COLO668 (cell line): Measurements from ENCODE around the gene STARD6.
"Not testable (repeated sequence)": the region's sequence is repeated elsewhere in the genome, so short reads cannot be mapped to it uniquely, and the experiment has no call there.

Experiments
- DNase-seq: peaks from one replicate; lab custom pipeline; 2025; ENCODE audit not compliant: unreplicated experiment; lab: John Stamatoyannopoulos, UW

STARD6 gene

GRCh38 chr18:54338230-54338629, 19.4 kb downstream of the STARD6 start:
- DNase-seq: no peak

GRCh38 chr18:54335638-54336173, 22.0 kb downstream of the STARD6 start:
- no peak for DNase-seq

- DNase-seq: no peak
These were observed 26.7 kb downstream of the STARD6 start for GRCh38 chr18:54330768-54331548.

GRCh38 chr18:54329787-54330186, 27.9 kb downstream of the STARD6 start:
- no peak for DNase-seq

- no peak for DNase-seq
These were observed 29.8 kb downstream of the STARD6 start for GRCh38 chr18:54327818-54328217.

- DNase-seq: no peak
These were observed 33.7 kb downstream of the STARD6 start for GRCh38 chr18:54323970-54324369.

- no peak for DNase-seq
These were observed 34.1 kb downstream of the STARD6 start for GRCh38 chr18:54323561-54323960.

GRCh38 chr18:54316071-54316820, 41.4 kb downstream of the STARD6 start:
- no peak for DNase-seq

- DNase-seq: not testable (repeated sequence)
These were observed 48.1 kb downstream of the STARD6 start for GRCh38 chr18:54309564-54309963.

- DNase-seq: no peak
These were observed 54.2 kb downstream of the STARD6 start for GRCh38 chr18:54303408-54303807.

- DNase-seq: not testable (repeated sequence)
These were observed 58.7 kb downstream of the STARD6 start for GRCh38 chr18:54298991-54299390.

GRCh38 chr18:54296062-54296461, 61.6 kb downstream of the STARD6 start:
- DNase-seq: no peak

GRCh38 chr18:54294274-54294673, 63.4 kb downstream of the STARD6 start:
- DNase-seq: no peak

- DNase-seq: no peak
These were observed 72.5 kb downstream of the STARD6 start for GRCh38 chr18:54284981-54285785.

GRCh38 chr18:54284535-54284934, 73.1 kb downstream of the STARD6 start:
- no peak for DNase-seq

- peak; percentile 19 for DNase-seq
These were observed 77.5 kb downstream of the STARD6 start for GRCh38 chr18:54280220-54280569.

- DNase-seq: no peak
These were observed 78.0 kb downstream of the STARD6 start for GRCh38 chr18:54279477-54280219.

- no peak for DNase-seq
These were observed 79.0 kb downstream of the STARD6 start for GRCh38 chr18:54278615-54279014.

GRCh38 chr18:54277899-54278298, 79.8 kb downstream of the STARD6 start:
- DNase-seq: no peak
